NCI-H345 (cell line): ENCODE data around the gene CD84.
"Not testable (repeated sequence)": the region's sequence is repeated elsewhere in the genome, so short reads cannot be mapped to it uniquely, and the experiment has no call there.

Source experiments
- DNase-seq: peaks from one replicate; lab custom pipeline; 2025; lab: John Stamatoyannopoulos, UW

The CD84 gene

GRCh38 chr1:160608941-160609340, 29.6 kb upstream of the CD84 start:
- DNase-seq: no peak

GRCh38 chr1:160608514-160608913, 29.2 kb upstream of the CD84 start:
- DNase-seq: no peak

- DNase-seq: no peak
Measured at GRCh38 chr1:160608057-160608456, 28.8 kb upstream of the CD84 start.

- no peak for DNase-seq
Measured at GRCh38 chr1:160607672-160608032, 28.4 kb upstream of the CD84 start.

- DNase-seq: peak; percentile 73
Measured at GRCh38 chr1:160607011-160607671, 27.8 kb upstream of the CD84 start.

- DNase-seq: no peak
Measured at GRCh38 chr1:160606611-160607010, 27.3 kb upstream of the CD84 start.

GRCh38 chr1:160605792-160606479, 26.6 kb upstream of the CD84 start:
- DNase-seq: no peak

- DNase-seq: no peak
Measured at GRCh38 chr1:160605205-160605604, 25.9 kb upstream of the CD84 start.

- no peak for DNase-seq
Measured at GRCh38 chr1:160597705-160598104, 18.4 kb upstream of the CD84 start.

- DNase-seq: no peak
Measured at GRCh38 chr1:160597051-160597450, 17.8 kb upstream of the CD84 start.

GRCh38 chr1:160590488-160590887, 11.2 kb upstream of the CD84 start:
- DNase-seq: no peak

- DNase-seq: no peak
Measured at GRCh38 chr1:160588468-160588867, 9.2 kb upstream of the CD84 start.

GRCh38 chr1:160584784-160585183, 5.5 kb upstream of the CD84 start:
- no peak for DNase-seq

GRCh38 chr1:160582976-160583375, 3.7 kb upstream of the CD84 start:
- DNase-seq: not testable (repeated sequence)

- no peak for DNase-seq
Measured at GRCh38 chr1:160581961-160582360, 2.7 kb upstream of the CD84 start.

GRCh38 chr1:160580221-160580812, 1.0 kb upstream of the CD84 start:
- DNase-seq: no peak

GRCh38 chr1:160578525-160579191, 638 bp downstream of the CD84 start:
- DNase-seq: no peak

- DNase-seq: no peak
Measured at GRCh38 chr1:160578175-160578524, 1.1 kb downstream of the CD84 start.

- DNase-seq: no peak
Measured at GRCh38 chr1:160577671-160578070, 1.6 kb downstream of the CD84 start.

- DNase-seq: no peak
Measured at GRCh38 chr1:160576884-160577283, 2.4 kb downstream of the CD84 start.

GRCh38 chr1:160576390-160576789, 2.9 kb downstream of the CD84 start:
- DNase-seq: no peak

- no peak for DNase-seq
Measured at GRCh38 chr1:160575112-160575664, 4.1 kb downstream of the CD84 start.

GRCh38 chr1:160570840-160571239, 8.5 kb downstream of the CD84 start:
- no peak for DNase-seq
